Right lobe of liver (tissue), 4 donors: ENCODE results near the gene THEMIS.

ENCODE experiments used
- POLR2A ChIP-seq: fragments of 450-650 bp; IDR thresholded peaks from one replicate; pipeline ENCODE4 v1.6.1; 2017; ENCODE audit warnings: antibody characterized with exemption, mild to moderate bottlenecking
- TF ChIP-seq, protein P1 (sequence below), 4 donors: fragments of 200-600 bp in 3 of 4; fragments of 450-650 bp in 1 of 4; IDR thresholded peaks; one replicate each; pipeline versions ENCODE4 v1.5.1 to v1.8.0; 2016 to 2022; ENCODE audit warnings: antibody characterized with exemption in 4 of 4, mild to moderate bottlenecking in 2 of 4
- donor health status: DM: no; HTN: no; CAD: no.
- donor health status: DM: no; HTN: no; CAD: no.
- donor health status: DM: no; HTN: yes; CAD: no.

DNA sequence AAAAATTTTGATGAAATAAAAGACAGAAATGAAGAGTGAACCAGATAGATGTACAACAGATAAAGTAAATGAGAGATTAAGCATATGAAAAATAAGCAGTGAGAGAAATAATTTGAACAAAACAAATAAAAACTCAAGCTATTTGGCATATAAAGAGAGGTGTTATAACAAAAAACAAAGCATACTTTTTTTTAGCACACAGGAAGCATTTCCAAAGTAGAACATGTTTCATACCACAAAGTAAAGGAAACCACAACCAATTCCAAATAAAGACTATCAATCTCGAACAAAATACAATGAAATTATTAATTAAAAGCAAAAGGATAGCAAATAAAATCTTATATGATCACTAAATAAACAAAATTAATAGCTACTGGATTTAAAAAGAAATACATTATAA is 6.8 kb downstream of the THEMIS start:
- TF ChIP-seq, protein P1, sequence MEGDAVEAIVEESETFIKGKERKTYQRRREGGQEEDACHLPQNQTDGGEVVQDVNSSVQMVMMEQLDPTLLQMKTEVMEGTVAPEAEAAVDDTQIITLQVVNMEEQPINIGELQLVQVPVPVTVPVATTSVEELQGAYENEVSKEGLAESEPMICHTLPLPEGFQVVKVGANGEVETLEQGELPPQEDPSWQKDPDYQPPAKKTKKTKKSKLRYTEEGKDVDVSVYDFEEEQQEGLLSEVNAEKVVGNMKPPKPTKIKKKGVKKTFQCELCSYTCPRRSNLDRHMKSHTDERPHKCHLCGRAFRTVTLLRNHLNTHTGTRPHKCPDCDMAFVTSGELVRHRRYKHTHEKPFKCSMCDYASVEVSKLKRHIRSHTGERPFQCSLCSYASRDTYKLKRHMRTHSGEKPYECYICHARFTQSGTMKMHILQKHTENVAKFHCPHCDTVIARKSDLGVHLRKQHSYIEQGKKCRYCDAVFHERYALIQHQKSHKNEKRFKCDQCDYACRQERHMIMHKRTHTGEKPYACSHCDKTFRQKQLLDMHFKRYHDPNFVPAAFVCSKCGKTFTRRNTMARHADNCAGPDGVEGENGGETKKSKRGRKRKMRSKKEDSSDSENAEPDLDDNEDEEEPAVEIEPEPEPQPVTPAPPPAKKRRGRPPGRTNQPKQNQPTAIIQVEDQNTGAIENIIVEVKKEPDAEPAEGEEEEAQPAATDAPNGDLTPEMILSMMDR (IDR thresholded peaks at IDR 0.05) = no peak
- TF ChIP-seq POLR2A = no peak
